Esophagus squamous epithelium (tissue), 5 donors: Measurements from ENCODE around the gene CCDC40. TPM values are rescaled to one million over a fixed set of nuclear protein-coding genes. Genes with fewer than 3 reads are reported as not detected.

ENCODE experiments used
- DNase-seq: peaks from one replicate; lab custom pipeline; 2025; lab: John Stamatoyannopoulos, UW
- H3K27ac ChIP-seq, 4 donors: fragments of 200-600 bp; sonication (generic); one replicate each; pipeline ENCODE4 v1.5.1; 2016 to 2019; ENCODE audit warnings: mild to moderate bottlenecking in 1 of 4
- H3K27me3 ChIP-seq, 4 donors: fragments of 200-600 bp; sonication (generic); 1 replicate in 3 of 4; 2 replicates in 1 of 4; pipeline versions ENCODE4 v1.5.1 to v1.6.0; 2017 to 2021; ENCODE audit warnings: antibody characterized with exemption in 1 of 4
- H3K36me3 ChIP-seq, 3 donors: fragments of 200-600 bp; sonication (generic); one replicate each; pipeline ENCODE4 v1.5.1; 2016 to 2019
- H3K4me1 ChIP-seq, 3 donors: fragments of 200-600 bp; sonication (generic); one replicate each; pipeline ENCODE4 v1.5.1; 2017 to 2019
- H3K4me3 ChIP-seq, 4 donors: fragments of 200-600 bp; sonication (generic); 1 replicate in 3 of 4; 2 replicates in 1 of 4; pipeline ENCODE4 v1.5.1; 2016 to 2019; ENCODE audit warnings: mild to moderate bottlenecking in 2 of 4, moderate library complexity in 1 of 4
- H3K9me3 ChIP-seq, 3 donors: fragments of 200-600 bp; sonication (generic); one replicate each; pipeline ENCODE4 v1.5.1; 2016 to 2019
- POLR2A ChIP-seq, 4 donors: fragments of 450-650 bp; IDR thresholded peaks; one replicate each; pipeline ENCODE4 v1.6.1; 2017; ENCODE audit warnings: antibody characterized with exemption in 4 of 4, mild to moderate bottlenecking in 4 of 4, moderate library complexity in 3 of 4
- WGBS, 2 donors: methylation state at CpG; one replicate each; pipeline ENCODE4 v1.1.5; 2018; 5-methylcytosine and 5-hydroxymethylcytosine counted together
- intact Hi-C: fragments of 100-400 bp; cut with DNase I; formaldehyde crosslinking; loops from one replicate; pipeline ENCODE4 v1.15.0; 2022
- total RNA-seq, 4 donors: library from RNA; depleted of rRNA; stranded (reverse); fragments of >200 nt; gene quantifications; one replicate each; pipeline ENCODE4 v1.1.0, GENCODE V29; 2016
- TF ChIP-seq, protein P1 (sequence below), 6 experiments: fragments of 450-650 bp in 4 of 6; fragments of 200-600 bp in 2 of 6; sonication (generic) in 2 of 6; IDR thresholded peaks; one replicate each; pipeline ENCODE4 v1.5.1; 2016 to 2019; ENCODE audit warnings: antibody characterized with exemption in 6 of 6, mild to moderate bottlenecking in 4 of 6, moderate library complexity in 4 of 6
- donor health status: DM: yes; HTN: yes; CAD: no.

CCDC40 gene
- total RNA-seq, 4 donors from 2014 or later: 0.32 to 3.9 (median 2.1) TPM

DNA sequence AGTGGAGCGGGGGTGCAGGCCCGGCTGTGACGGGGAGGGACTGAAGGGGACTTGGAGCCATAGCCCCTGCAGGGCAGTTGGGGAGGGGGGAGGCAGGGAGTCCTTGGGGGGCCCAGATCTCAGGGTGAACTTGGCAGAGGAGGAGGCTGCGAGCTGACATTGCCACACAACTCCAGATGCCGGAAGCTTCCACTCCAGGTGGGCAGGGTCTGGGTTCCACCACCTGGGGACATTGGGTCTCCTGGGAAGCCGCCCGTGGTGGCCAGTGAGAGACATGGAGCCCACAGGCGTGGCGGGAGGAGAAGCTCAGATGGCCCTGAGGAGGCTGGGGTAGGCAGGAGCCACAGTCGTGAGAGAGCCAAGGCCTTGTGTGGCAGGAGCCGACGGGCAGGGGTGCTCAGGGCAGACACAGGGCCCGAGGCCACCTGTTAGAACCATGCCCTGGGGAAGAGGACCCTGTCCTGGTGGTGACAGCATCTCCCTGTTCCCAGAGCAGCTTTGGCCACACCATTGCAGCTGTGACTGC lies 46.8 kb downstream of the CCDC40 start:
- H3K9me3 ChIP-seq: no peaks in the 10 kb centered on the region
- WGBS, 2 donors: 54 to 60% methylated on average over 3 to 5 of the region's 13 CpGs
- TF ChIP-seq, protein P1, sequence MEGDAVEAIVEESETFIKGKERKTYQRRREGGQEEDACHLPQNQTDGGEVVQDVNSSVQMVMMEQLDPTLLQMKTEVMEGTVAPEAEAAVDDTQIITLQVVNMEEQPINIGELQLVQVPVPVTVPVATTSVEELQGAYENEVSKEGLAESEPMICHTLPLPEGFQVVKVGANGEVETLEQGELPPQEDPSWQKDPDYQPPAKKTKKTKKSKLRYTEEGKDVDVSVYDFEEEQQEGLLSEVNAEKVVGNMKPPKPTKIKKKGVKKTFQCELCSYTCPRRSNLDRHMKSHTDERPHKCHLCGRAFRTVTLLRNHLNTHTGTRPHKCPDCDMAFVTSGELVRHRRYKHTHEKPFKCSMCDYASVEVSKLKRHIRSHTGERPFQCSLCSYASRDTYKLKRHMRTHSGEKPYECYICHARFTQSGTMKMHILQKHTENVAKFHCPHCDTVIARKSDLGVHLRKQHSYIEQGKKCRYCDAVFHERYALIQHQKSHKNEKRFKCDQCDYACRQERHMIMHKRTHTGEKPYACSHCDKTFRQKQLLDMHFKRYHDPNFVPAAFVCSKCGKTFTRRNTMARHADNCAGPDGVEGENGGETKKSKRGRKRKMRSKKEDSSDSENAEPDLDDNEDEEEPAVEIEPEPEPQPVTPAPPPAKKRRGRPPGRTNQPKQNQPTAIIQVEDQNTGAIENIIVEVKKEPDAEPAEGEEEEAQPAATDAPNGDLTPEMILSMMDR (IDR thresholded peaks at IDR 0.05): no peak
- TF ChIP-seq POLR2A (IDR thresholded peaks at IDR 0.05): no peak
- no peaks in the 10 kb centered on the region for H3K36me3 ChIP-seq
- peaks cover 0 to 9% (median 8%) of the 10 kb centered on the region in 3 donors for H3K4me1 ChIP-seq
- intact Hi-C loops: no loop called here
- DNase-seq: no peak
- no peak overlapping the region for H3K4me3 ChIP-seq
- H3K27me3 ChIP-seq: no peaks in the 10 kb centered on the region
- H3K27ac ChIP-seq: no peak overlapping the region

DNA sequence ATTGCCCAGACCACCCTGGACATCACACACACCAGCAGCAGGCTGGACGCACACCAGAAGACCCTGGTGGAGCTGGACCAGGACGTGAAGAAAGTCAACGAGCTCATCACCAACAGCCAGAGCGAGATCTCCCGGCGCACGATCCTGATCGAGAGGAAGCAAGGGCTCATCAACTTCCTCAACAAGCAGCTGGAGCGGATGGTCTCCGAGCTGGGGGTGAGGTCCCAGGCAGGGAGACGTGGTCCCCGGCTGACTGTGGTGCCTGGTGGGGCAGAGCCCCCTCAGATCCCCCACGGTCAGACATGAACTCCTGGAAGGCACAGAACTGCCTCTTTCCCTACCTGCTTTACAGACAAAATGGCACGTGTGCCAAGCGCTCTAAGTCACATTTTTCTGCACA lies 48.3 kb downstream of the CCDC40 start:
- Histone ChIP-seq H3K27me3 (no peaks in the 10 kb centered on the region), H3K27ac (no peak overlapping the region), H3K36me3 (no peaks in the 10 kb centered on the region), H3K4me3 (no peak overlapping the region), H3K9me3 (no peaks in the 10 kb centered on the region), H3K4me1 (peaks cover 0 to 9% (median 8%) of the 10 kb centered on the region in 3 donors)
- 82 to 95% methylated on average over 4 to 8 of the region's 15 CpGs for WGBS, 2 donors
- no peak for DNase-seq
- intact Hi-C loops: no loop called here
- TF ChIP-seq POLR2A (IDR thresholded peaks at IDR 0.05): no peak
- TF ChIP-seq, protein P1 (IDR thresholded peaks at IDR 0.05): no peak

DNA sequence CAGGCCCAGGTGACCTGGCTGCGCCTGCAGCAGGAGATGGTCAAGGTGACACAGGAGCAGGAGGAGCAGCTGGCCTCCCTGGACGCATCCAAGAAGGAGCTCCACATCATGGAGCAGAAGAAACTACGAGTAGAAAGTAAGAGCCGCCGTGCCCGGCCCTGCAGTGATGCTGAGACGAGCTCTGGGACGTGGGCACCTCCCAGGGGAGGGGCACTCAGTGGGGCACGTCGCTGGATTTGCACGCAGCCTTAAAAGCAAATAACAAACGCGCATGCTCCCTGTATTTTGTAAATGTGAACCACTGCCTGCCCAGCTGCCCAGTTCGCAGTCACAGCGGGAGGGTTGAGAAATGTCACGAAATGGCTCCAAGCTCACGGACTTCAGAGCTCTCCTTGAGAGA lies 49.6 kb downstream of the CCDC40 start:
- H3K27ac ChIP-seq: no peak overlapping the region
- no peaks in the 10 kb centered on the region for H3K9me3 ChIP-seq
- H3K4me1 ChIP-seq: peaks cover 0 to 9% (median 8%) of the 10 kb centered on the region in 3 donors
- TF ChIP-seq, protein P1 (IDR thresholded peaks at IDR 0.05): no peak
- no peak for TF ChIP-seq POLR2A (IDR thresholded peaks at IDR 0.05)
- H3K27me3 ChIP-seq: no peaks in the 10 kb centered on the region
- WGBS, 2 donors: 77 to 82% methylated on average over 11 to 16 of the region's 17 CpGs
- intact Hi-C loops: no loop called here
- H3K36me3 ChIP-seq: no peaks in the 10 kb centered on the region
- H3K4me3 ChIP-seq: no peak overlapping the region
- DNase-seq: no peak

DNA sequence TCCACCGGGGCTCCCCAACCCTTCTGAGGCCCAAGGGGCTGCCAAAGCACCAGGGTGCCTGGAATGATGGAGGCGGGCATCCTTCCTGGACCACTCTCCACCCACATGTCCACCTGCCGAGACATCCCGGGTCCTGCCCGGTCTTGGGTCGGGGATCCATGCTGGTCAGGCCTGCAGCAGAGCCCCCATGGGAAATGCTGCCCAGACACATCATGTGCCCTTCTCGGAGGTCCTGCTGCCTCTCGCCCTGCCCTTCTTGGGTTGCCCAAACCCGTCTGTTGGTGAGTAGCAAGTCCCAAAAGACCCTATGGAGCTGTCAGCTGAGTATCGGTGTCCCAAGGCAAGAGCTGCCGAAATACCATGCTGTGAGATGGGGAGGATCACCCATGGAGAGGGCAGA lies 50.2 kb downstream of the CCDC40 start:
- Histone ChIP-seq H3K4me1 (peaks cover 0 to 9% (median 8%) of the 10 kb centered on the region in 3 donors), H3K27ac (no peak overlapping the region), H3K36me3 (no peaks in the 10 kb centered on the region), H3K4me3 (no peak overlapping the region), H3K27me3 (no peaks in the 10 kb centered on the region), H3K9me3 (no peaks in the 10 kb centered on the region)
- no peak for DNase-seq
- intact Hi-C loops: no loop called here
- WGBS, 2 donors: 90 to 92% methylated on average over 2 to 5 of the region's 11 CpGs
- TF ChIP-seq, protein P1 (IDR thresholded peaks at IDR 0.05): no peak
- TF ChIP-seq POLR2A (IDR thresholded peaks at IDR 0.05): no peak

DNA sequence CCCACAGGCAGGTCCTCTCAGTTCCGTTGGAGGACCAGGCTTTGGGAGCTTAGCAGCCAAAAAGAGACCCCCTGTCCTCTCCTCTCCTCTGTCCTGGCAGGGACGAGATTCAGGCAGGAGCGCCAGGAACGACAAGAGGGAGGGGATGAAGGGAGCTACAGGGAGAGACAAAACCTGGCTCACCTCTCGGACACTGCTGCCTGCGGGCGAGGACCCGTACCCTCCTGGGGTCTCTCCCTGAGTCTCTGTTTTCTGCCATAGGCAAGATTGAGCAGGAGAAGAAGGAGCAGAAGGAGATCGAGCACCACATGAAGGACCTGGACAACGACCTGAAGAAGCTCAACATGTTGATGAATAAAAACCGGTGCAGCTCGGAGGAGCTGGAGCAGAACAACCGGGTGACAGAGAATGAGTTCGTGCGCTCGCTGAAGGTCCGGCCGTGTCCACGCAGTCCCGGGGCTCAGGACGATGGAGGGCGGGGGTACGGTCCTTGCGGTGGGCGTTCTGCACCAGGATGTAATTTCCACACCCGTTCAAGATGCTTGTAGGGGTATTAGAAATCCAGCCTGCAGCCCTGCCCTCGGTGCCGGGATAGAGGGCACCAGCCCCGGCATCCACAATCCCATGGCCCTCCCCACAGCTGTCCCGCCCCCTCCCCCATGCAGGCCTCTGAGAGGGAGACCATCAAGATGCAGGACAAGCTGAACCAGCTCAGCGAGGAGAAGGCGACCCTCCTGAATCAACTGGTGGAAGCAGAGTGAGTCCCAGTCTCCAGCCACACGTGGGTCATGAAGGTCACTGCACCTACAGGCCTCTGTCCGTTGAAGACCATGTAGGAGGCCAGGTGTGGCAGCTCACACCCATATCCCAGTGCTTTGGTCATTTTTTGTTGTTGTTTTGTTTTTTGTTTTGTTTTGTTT lies 51.2 kb downstream of the CCDC40 start:
- H3K27ac ChIP-seq: no peak overlapping the region
- intact Hi-C loops: no loop called here
- peaks cover 0 to 4% (median 4%) of the 10 kb centered on the region in 3 donors for H3K4me1 ChIP-seq
- no peaks in the 10 kb centered on the region for H3K36me3 ChIP-seq
- TF ChIP-seq POLR2A (IDR thresholded peaks at IDR 0.05): no peak
- TF ChIP-seq, protein P1 (IDR thresholded peaks at IDR 0.05): no peak
- no peak for DNase-seq
- 80 to 85% methylated on average over 18 to 19 of the region's 34 CpGs for WGBS, 2 donors
- no peaks in the 10 kb centered on the region for H3K9me3 ChIP-seq
- H3K27me3 ChIP-seq: no peaks in the 10 kb centered on the region
- H3K4me3 ChIP-seq: no peak overlapping the region
